22Rv1 (cell line): ENCODE data around the gene ARHGDIB.

Experiments
- H3K27ac ChIP-seq: fragments of 450-650 bp; 2 replicates; pipeline ENCODE4 v1.5.1; 2017
- CTCF ChIP-seq: fragments of 450-650 bp; IDR thresholded peaks from 2 replicates; pipeline ENCODE4 v1.5.1; 2017; ENCODE audit warnings: mild to moderate bottlenecking
- ZFX ChIP-seq: fragments of 450-650 bp; IDR thresholded peaks from 2 replicates; pipeline ENCODE4 v1.6.1; 2017; ENCODE audit warnings: antibody characterized with exemption, borderline replicate concordance

The ARHGDIB gene

GRCh38 chr12:14984036-14984435 is 22.6 kb upstream of the ARHGDIB start:
- TF ChIP-seq CTCF, result no peak
- no peak for TF ChIP-seq ZFX
- H3K27ac ChIP-seq, result no peak overlapping the region

- H3K27ac ChIP-seq, result no peak overlapping the region
- TF ChIP-seq CTCF (no peak), ZFX (no peak)
These were observed 21.6 kb upstream of the ARHGDIB start for GRCh38 chr12:14982991-14983390.

GRCh38 chr12:14982562-14982961 is 21.2 kb upstream of the ARHGDIB start:
- no peak overlapping the region for H3K27ac ChIP-seq
- TF ChIP-seq CTCF (no peak), ZFX (no peak)

- TF ChIP-seq ZFX (no peak), CTCF (no peak)
- H3K27ac ChIP-seq, result no peak overlapping the region
These were observed 19.6 kb upstream of the ARHGDIB start for GRCh38 chr12:14981049-14981448.

GRCh38 chr12:14979468-14979867 is 18.1 kb upstream of the ARHGDIB start:
- TF ChIP-seq CTCF (no peak), ZFX (no peak)
- no peak overlapping the region for H3K27ac ChIP-seq

- H3K27ac ChIP-seq, result no peak overlapping the region
- no peak for TF ChIP-seq ZFX
- TF ChIP-seq CTCF, result no peak
These were observed 15.3 kb upstream of the ARHGDIB start for GRCh38 chr12:14976658-14977057.

GRCh38 chr12:14975457-14975856 is 14.1 kb upstream of the ARHGDIB start:
- H3K27ac ChIP-seq, result no peak overlapping the region
- no peak for TF ChIP-seq ZFX
- TF ChIP-seq CTCF, result no peak
